Progenitor cell of endocrine pancreas (in vitro differentiated cells): ENCODE data around the gene NOL4L. TPM values are rescaled to one million over a fixed set of nuclear protein-coding genes. Genes with fewer than 3 reads are reported as not detected.
"Not testable (repeated sequence)": the region's sequence is repeated elsewhere in the genome, so short reads cannot be mapped to it uniquely, and the experiment has no call there.

Experiments
- DNase-seq: peaks from one replicate; pipeline ENCODE4 v3.0.0; 2021; ENCODE audit warnings: low spot score; ENCODE audit not compliant: unreplicated experiment
- H3K27ac Mint-ChIP-seq: 2 replicates; pipeline ENCODE4 v1.8.0; 2021; ENCODE audit warnings: mild to moderate bottlenecking, moderate library complexity, mixed read lengths
- H3K27me3 Mint-ChIP-seq: 2 replicates; pipeline ENCODE4 v1.8.0; 2021; ENCODE audit warnings: mixed read lengths
- H3K36me3 Mint-ChIP-seq: 2 replicates; pipeline ENCODE4 v1.8.0; 2022; ENCODE audit warnings: mixed read lengths; ENCODE audit not compliant: insufficient read depth
- H3K4me1 Mint-ChIP-seq: 2 replicates; pipeline ENCODE4 v1.8.0; 2021; ENCODE audit warnings: low read depth, mixed read lengths
- H3K4me3 Mint-ChIP-seq: 2 replicates; pipeline ENCODE4 v1.8.0; 2021; ENCODE audit warnings: low read depth, mild to moderate bottlenecking, moderate library complexity, mixed read lengths
- H3K9me3 Mint-ChIP-seq: 2 replicates; pipeline ENCODE4 v1.8.0; 2021; ENCODE audit warnings: low read depth, mixed read lengths
- total RNA-seq: library from RNA; stranded (reverse); gene quantifications from 2 replicates; pipeline ENCODE4 v1.2.1, GENCODE V29; 2021
- TF ChIP-seq, protein P1 (sequence below): fragments of 200-600 bp; sonication (generic); IDR thresholded peaks from one replicate; pipeline ENCODE4 v1.5.0; 2021; ENCODE audit warnings: antibody characterized with exemption, mild to moderate bottlenecking; ENCODE audit not compliant: unreplicated experiment

NOL4L gene
- total RNA-seq, 1 donor from 2014 or later: 90.4 TPM

- TF ChIP-seq, protein P1, sequence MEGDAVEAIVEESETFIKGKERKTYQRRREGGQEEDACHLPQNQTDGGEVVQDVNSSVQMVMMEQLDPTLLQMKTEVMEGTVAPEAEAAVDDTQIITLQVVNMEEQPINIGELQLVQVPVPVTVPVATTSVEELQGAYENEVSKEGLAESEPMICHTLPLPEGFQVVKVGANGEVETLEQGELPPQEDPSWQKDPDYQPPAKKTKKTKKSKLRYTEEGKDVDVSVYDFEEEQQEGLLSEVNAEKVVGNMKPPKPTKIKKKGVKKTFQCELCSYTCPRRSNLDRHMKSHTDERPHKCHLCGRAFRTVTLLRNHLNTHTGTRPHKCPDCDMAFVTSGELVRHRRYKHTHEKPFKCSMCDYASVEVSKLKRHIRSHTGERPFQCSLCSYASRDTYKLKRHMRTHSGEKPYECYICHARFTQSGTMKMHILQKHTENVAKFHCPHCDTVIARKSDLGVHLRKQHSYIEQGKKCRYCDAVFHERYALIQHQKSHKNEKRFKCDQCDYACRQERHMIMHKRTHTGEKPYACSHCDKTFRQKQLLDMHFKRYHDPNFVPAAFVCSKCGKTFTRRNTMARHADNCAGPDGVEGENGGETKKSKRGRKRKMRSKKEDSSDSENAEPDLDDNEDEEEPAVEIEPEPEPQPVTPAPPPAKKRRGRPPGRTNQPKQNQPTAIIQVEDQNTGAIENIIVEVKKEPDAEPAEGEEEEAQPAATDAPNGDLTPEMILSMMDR: no peak
- Mint-ChIP-seq H3K27me3 (no peaks in the 10 kb centered on the region), H3K9me3 (peaks cover 3% of the 10 kb centered on the region), H3K4me1 (peaks cover 15% of the 10 kb centered on the region), H3K4me3 (no peak overlapping the region), H3K36me3 (peaks cover 16% of the 10 kb centered on the region), H3K27ac (no peak overlapping the region)
- DNase-seq: no peak
Observed at GRCh38 chr20:32416206-32416605, 168.9 kb downstream of the NOL4L start.

DNA sequence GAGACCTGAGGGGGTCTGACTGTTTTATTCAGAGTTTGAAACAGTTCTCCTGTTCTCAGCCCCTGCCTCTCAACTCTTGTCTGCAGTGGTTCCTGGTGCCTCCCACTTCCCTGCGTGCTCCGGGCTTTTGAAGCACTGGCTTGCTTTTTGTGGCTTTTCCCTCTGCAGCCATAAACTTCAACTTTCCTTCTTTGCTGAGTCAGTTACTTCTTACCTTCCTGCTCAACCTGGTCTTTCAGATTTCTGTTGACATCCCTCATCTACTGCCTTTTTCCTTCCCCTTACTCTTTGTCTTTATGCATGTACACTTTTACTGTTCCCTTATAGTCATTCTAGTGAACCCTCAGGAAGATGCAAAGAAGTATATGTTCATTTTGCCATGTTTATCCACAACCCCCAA is 169.6 kb downstream of the NOL4L start:
- no peaks in the 10 kb centered on the region for H3K27me3 Mint-ChIP-seq
- TF ChIP-seq, protein P1: no peak
- peaks cover 3% of the 10 kb centered on the region for H3K9me3 Mint-ChIP-seq
- peaks cover 13% of the 10 kb centered on the region for H3K4me1 Mint-ChIP-seq
- H3K36me3 Mint-ChIP-seq: peaks cover 13% of the 10 kb centered on the region
- no peak for DNase-seq
- no peak overlapping the region for H3K4me3 Mint-ChIP-seq
- H3K27ac Mint-ChIP-seq: peak overlapping the region; percentile 57

- Mint-ChIP-seq H3K4me3 (no peak overlapping the region), H3K9me3 (no peaks in the 10 kb centered on the region), H3K27ac (no peak overlapping the region), H3K4me1 (peaks cover 13% of the 10 kb centered on the region), H3K36me3 (peaks cover 14% of the 10 kb centered on the region), H3K27me3 (no peaks in the 10 kb centered on the region)
- TF ChIP-seq, protein P1: no peak
- no peak for DNase-seq
Observed at GRCh38 chr20:32411955-32412706, 173.0 kb downstream of the NOL4L start.

DNA sequence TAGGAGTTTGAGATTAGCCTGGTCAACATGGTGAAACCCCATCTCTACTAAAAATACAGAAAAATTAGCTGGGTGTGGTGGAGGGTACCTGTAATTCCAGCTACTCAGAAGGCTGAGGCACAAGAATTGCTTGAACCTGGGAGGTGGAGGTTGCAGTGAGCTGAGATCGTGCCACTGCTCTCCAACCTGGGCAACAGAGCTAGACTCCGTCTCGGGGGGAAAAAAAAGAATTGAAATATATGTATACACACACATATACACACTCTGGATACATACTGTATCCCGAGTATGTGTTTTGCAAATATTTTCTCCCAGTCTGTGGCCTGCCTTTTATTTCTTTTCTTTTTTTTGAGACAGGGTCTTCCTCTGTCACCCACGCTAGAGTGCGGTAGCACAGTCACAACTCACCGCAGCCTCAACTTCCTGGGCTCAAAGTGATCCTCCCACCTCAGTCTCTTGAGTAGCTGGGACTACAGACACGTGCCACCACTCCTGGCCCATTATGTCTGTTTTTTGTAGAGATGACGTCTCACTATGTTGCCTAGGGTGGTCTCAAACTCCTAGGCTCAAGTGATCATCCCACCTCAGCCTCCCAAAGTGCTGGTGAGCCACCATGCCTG is 177.9 kb downstream of the NOL4L start:
- H3K4me1 Mint-ChIP-seq, H3K9me3 Mint-ChIP-seq, DNase-seq, H3K27me3 Mint-ChIP-seq, H3K4me3 Mint-ChIP-seq: not testable (repeated sequence)
- Mint-ChIP-seq H3K36me3 (peaks cover 12% of the 10 kb centered on the region), H3K27ac (peak overlapping the region; percentile 31)

GRCh38 chr20:32406701-32407100 is 178.4 kb downstream of the NOL4L start:
- H3K27me3 Mint-ChIP-seq: no peaks in the 10 kb centered on the region
- peaks cover 12% of the 10 kb centered on the region for H3K36me3 Mint-ChIP-seq

More at GRCh38 chr20:32406701-32407100, 178.4 kb downstream of the NOL4L start:
- H3K4me3 Mint-ChIP-seq: no peak overlapping the region
- no peaks in the 10 kb centered on the region for H3K9me3 Mint-ChIP-seq
- no peak for DNase-seq
- peaks cover 2% of the 10 kb centered on the region for H3K4me1 Mint-ChIP-seq
- TF ChIP-seq, protein P1: no peak
- H3K27ac Mint-ChIP-seq: peak overlapping the region; percentile 3
